Activated CD4-positive, alpha-beta T cell treated with anti-CD3 and anti-CD28 coated beads, Interleukin-2, amount 50 U/mL, for 24 hours (primary cell): ENCODE results near the gene LRP4.

ENCODE experiments used
- DNase-seq, 2 donors: peaks; one replicate each; pipeline ENCODE4 v3.0.0-alpha.2; 2020; ENCODE audit warnings: low read depth in 1 of 2, low spot score in 1 of 2

The LRP4 gene

DNA sequence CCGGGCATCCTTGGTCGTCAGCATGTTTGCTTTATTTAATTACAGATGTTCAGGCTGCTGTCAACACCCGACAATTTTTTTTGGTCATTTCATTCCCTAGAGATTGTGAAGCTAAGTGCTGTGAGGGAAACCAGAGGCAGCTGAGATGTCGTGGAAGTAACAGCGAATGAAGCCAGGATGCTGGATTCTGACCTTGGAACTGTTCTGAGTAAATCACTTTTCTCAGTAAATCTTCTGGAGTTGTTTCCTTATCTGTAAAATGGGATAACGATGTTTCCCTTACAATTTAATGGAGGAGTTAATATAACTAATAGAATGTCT, 71.9 kb downstream of the LRP4 start:
- DNase-seq = no peak

DNA sequence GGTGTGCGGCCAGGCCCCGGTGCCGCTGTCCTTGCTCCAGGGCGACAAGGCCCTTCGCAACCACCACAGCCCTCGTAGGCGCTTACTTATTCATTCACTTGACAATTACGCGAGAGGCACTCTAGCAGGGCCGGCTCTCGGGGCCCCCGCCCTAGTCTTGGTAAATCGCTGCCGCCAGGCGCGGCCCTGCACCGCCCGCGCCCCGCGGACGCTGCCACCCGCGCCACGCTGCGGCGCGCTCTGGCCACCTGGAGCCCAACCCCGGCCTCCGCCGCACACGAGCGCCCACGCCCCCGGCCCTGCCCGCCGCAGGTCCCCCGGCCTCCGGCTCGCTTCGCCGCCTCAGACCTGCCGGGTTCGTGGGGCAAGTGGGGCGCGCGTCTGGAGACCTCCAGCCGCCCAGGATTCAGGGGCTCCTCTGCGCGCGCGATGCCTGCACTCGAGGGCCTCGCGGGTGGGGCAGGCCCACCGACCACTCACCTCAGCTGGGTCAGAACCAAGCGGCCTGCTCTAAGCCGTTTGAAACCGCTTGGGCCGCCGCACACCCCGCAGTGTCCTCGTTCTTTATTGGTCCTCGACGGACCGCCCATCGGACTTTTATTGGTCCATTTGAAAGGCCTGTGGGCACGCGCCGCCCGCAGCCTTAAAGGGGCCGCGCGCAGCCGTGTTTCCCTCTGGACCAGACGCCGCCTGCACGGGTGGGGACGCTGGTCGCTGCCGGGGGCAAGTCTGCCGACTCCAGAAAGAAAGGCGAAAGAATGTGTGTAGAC, 72.4 kb downstream of the LRP4 start, which contains the start of gene CKAP5:
TSS of gene CKAP5 (minus strand) at position 541 of the 770 bp plus-strand sequence. CDS start 25,049 bp downstream, outside the sequence.
- peak; percentile 68 to 79 for DNase-seq

DNA sequence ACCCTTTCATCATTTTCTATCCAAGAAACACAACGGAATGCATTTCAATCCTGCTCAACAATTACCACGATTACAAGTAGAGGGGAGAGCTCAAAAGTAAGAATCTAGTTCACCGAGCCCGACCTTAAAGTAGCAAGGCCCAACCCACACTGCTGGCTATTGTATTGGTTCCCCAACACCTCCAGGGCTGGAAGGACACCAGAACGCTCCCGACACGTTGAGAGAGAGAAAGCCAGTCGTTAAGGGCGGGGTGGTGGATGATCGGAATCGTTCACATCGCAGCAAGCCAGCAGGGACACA, 73.0 kb downstream of the LRP4 start:
- no peak for DNase-seq

DNA sequence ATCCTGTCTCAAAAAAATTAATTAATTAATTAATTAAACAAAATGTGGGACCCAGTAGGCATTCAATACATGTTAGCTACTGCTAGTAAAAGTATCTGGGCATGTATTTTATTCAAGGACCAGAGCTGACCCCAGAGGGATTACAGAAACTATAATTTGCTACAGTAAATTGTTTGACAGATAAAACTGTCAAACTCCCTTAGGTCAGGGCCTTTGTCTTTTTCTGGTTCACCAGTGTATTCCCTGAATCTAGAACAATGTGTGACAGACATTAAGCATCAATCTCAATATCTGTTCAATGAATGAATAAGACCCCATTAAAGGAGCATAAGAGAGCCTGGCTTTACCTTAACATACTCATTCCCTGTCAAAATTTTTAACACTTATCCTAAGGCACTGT, 78.2 kb downstream of the LRP4 start:
- DNase-seq = no peak

DNA sequence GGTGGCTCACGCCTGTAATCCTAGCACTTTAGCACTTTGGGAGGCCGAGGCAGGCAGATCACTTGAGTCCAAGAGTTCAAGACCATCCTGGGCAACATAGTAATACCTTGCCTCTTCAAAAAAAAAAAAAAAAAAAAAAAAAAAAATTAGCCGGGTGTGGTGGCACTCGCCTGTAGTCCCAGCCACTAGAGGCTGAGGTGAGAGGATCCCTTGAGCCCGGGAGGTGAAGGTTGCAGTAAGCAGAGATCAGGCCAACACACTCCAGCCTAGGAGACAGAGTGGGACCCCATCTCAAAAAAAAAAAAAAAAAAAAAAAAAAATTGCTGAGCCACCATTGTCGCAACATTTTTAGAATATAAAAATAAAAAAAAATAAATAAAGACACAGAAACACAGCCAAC, 79.8 kb downstream of the LRP4 start:
- DNase-seq = no peak

DNA sequence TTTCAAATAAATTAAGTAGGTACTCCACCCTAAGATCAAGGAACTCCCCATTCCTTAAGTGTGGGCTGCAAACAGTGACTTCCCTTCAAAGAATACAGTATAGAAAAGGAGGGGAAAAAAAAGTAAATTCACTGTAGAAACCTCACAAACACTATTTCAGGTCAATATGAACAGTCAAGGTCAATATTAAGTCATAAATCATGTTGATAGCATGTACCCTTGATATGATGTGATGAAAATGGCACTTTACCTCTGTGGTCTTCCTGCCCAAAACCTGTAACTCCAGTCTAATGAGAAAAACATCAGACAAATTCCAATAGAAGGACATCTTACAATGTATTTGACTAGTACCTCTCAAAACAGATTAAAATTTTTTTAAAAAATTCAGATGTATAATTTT, 80.5 kb downstream of the LRP4 start:
- DNase-seq = no peak

DNA sequence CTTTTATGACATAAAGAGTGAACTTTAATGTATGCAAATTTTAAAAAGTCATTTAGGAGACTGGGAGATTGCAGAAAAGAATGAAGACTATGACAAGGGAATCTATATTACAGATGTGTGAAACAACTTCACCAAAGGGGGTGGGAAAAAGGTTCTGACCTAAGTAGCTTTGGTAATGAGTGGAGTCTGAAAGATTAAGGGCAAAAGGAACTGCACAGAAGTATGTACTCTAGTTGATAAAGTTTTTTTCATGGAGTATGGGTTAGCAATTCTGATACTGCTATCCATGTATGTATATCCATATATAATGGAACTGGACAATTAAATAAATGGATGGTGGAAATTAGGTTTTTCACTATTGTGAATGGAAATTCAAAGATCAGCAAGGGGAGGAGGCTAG, 81.5 kb downstream of the LRP4 start:
- DNase-seq = no peak

DNA sequence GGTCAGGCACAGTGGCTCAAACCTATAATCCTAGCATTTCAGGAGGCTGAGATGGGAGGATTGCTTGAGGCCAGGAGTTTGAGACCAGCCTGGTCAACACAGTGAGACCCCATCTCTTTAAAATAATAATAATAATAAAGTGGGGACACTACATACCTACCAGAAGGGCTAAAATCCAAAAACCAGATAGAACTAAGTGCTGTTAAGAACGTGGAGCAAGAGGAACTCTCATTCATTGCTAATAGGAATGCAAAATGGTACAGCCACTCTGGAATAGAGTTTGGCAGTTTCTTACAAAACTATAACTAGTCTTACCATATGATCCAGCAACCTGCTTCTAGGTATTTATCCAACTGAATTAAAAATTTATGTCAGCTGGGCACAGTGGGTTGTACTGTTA, 81.9 kb downstream of the LRP4 start:
- no peak for DNase-seq

DNA sequence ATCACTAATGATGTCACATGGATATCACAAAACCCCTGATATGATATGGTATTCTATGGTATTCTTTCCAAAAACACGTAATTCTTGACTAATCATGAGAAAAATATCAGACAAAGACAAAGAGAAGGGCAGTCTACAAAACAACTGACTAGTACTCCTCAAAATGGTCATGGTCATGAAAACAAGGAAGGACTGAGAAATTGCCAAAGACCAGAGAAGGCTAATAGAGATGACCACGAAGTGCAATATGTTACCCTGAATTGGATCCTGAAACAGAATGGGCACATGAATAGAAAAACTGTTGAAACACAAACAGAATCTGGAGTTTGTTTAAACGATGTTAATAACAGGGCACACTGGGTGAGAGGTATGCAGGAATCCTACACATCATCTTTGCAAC, 82.5 kb downstream of the LRP4 start:
- DNase-seq = no peak

DNA sequence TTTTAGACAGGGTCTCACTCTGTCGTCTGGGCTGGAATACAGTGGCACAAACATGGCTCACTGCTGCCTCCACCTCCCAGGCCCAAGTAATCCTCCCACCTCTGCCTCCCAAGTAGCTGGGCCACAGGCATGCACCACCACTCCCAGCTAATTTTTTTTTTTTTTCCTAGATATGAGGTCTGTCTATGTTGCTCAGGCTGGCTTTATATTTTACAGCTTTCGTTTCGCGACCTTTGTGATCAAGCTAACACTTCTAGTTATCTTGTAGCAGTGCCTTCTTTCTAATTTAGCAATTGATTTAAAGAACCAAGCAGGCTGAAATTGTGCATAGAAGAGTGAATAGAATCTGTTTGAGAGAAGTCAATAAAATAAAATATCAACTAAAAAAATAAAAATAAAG, 83.5 kb downstream of the LRP4 start:
- no peak for DNase-seq

DNA sequence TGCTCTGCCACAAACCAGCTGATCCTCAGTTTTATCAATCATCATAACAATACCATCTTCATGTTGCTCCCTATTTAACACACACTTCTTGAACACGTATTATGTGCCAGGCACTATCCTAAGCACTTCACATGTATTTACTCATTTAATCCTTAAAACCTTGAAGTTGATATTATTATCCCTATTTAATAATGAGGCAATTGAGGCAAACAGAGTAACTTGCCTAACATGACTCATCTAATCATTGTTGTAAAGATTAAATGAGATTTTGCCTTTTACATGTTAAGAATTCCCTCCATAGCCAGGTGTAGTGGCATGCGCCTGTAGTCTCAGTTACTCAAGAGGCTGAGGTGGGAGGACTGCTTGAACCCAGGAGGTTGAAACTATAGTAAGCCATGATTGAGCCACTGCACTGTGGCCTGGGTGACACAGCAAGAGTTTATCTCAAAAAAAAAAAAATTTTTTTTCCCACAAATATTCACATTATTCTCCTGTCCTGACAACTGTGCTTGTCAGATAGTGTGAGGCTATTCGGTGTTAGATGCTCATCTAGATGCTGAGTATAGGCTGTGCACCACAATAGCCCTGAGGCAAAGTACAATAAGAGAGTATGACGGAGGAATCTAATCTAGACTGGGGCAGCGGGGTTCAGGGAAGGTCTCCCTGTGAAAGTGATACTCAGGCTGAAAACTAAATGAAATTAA, 85.7 kb downstream of the LRP4 start:
- no peak for DNase-seq

DNA sequence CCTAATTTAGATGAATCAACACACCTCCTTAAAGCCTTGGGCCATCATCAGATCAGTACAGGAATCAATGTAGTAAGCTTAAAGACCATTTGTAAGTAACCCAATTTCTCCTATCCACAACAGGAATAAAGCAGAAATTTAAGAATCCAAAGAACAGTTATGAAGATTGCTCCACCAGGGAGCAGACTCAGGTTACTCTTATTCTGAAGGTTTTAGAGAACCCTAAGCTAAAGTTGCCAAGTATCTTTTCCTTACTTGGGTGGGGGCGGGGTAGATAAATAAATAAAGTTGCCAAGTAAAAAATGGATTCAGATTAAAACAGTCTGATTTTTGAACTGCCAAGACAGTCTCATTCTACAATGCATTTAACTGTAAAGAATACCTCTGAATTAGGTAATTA, 90.4 kb downstream of the LRP4 start:
- no peak for DNase-seq

DNA sequence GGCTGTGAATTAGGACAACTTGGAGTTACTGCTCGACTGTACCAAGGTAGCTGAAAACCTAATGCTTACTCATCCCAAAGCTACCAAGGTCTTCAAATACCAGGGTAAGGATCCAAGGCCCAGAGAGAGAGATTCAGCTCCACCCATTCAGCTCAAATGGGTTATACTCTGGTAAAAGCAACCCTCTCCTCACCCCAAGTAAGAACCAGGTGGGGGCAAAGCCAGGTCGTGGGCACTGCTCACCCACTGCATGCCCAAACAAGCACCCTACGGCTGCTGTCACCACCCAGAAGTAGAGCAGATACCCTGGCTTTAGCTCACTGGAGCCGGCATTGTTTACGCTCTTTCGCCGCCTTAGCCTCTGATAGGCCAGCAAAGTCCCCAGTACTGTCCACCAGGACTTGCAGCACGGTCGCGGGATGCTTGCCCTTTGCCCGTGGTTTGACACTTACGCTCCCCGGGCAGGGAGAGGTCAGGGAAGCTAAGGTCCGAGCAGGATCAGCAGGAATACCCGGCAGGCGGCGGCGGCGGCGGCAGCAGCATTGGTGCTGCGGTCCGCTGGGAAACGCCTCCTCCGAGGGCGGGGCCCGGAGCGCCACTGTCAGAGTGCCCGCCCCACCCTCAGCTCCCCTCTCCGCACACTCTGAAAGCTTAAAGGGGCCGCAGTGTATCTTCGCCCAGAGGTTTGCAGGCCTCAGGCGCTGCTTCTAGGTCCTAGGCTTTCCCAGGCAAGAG, 91.9 kb downstream of the LRP4 start:
- peak; percentile 26 to 45 for DNase-seq

DNA sequence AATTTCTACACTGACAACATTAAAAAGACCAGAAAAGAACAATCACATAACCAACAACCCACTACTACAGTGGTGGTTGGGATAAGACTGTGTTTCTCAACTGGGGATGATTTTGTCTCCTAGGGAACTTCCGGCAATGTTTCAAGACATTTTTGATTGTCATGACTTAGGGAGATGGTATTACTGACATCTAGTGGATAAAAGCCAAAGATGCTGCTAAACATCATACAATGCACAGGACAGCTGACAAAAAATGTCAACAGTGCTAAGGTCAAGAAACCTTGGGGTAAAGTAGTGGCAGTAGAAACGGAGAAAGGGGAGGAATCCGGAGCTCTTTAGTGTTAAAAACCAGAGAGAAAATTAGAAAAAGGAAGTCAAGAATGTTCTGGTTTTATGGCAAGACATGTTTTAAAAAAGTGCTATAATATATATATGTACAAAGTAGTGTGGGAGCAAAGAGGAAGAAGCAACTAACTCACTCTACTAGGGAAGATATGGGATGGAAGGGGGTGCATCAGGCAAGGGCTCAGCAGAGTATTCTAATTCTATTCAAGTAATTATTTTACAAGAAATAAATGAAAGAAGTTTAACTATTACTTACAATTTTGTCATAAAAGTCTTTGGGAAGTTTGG, 109.4 kb downstream of the LRP4 start:
- DNase-seq = no peak
